Measurements from ENCODE around the gene FRMD4A.

DNA sequence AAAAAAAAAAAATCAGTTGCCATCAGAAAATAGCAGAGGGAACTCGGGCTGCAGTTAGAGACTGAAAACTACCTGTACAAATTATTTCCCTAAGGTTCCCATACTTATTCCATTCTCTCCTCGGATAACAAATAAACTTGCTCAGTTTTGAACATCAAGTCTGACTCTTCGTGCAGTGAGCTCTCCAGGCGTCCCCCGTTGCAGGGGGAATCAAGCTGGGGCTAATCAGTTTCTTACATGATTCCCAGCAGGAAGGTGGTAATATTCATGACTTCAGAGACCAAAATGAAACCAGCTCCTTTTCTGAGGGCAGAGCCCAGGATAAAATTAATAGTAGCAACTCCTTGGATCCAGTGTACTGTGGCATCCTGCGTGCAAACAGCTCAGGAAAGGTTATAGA lies 135.3 kb downstream of the FRMD4A start:
- TF ChIP-seq, protein P1, sequence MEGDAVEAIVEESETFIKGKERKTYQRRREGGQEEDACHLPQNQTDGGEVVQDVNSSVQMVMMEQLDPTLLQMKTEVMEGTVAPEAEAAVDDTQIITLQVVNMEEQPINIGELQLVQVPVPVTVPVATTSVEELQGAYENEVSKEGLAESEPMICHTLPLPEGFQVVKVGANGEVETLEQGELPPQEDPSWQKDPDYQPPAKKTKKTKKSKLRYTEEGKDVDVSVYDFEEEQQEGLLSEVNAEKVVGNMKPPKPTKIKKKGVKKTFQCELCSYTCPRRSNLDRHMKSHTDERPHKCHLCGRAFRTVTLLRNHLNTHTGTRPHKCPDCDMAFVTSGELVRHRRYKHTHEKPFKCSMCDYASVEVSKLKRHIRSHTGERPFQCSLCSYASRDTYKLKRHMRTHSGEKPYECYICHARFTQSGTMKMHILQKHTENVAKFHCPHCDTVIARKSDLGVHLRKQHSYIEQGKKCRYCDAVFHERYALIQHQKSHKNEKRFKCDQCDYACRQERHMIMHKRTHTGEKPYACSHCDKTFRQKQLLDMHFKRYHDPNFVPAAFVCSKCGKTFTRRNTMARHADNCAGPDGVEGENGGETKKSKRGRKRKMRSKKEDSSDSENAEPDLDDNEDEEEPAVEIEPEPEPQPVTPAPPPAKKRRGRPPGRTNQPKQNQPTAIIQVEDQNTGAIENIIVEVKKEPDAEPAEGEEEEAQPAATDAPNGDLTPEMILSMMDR (IDR thresholded peaks at IDR 0.05) = no peak
- no peak for TF ChIP-seq EZH2phosphoT487 (IDR thresholded peaks at IDR 0.05)

Measured in neural progenitor cell (in vitro differentiated cells).